Right lobe of liver (tissue), 6 donors: ENCODE results near the gene YPEL3. TPM values are rescaled to one million over a fixed set of nuclear protein-coding genes. Genes with fewer than 3 reads are reported as not detected.

ENCODE experiments used
- ATAC-seq, 4 donors: fragments of 200-7000 bp; cut with Tn5 transposase; one replicate each; pipeline ENCODE4 v1.9.1; 2020; ENCODE audit warnings: mild to moderate bottlenecking in 4 of 4, moderate library complexity in 4 of 4
- DNase-seq, 3 donors: peaks; one replicate each; pipeline ENCODE4 v3.0.0-alpha.2; 2020
- H3K27ac ChIP-seq, 3 donors: fragments of 200-600 bp; one replicate each; pipeline ENCODE4 v1.8.0; 2022
- H3K27me3 ChIP-seq, 2 donors: fragments of 200-600 bp; one replicate each; pipeline ENCODE4 v1.8.0; 2022
- H3K36me3 ChIP-seq, 4 donors: fragments of 200-600 bp; sonication (generic) in 1 of 4; one replicate each; pipeline versions ENCODE4 v1.5.1 to v1.8.0; 2017 to 2022; ENCODE audit warnings: control low read depth in 1 of 4
- H3K4me1 ChIP-seq, 4 donors: fragments of 200-600 bp; sonication (generic) in 1 of 4; one replicate each; pipeline versions ENCODE4 v1.5.1 to v1.8.0; 2017 to 2022; ENCODE audit warnings: control low read depth in 1 of 4
- H3K4me3 ChIP-seq, 3 donors: fragments of 200-600 bp; one replicate each; pipeline ENCODE4 v1.8.0; 2022
- H3K9me3 ChIP-seq, 4 donors: fragments of 200-600 bp; sonication (generic) in 1 of 4; one replicate each; pipeline versions ENCODE4 v1.5.1 to v1.8.0; 2017 to 2022; ENCODE audit warnings: control low read depth in 1 of 4
- CTCF ChIP-seq, 4 donors: fragments of 200-600 bp in 3 of 4; fragments of 450-650 bp in 1 of 4; IDR thresholded peaks; one replicate each; pipeline versions ENCODE4 v1.5.1 to v1.8.0; 2016 to 2022; ENCODE audit warnings: antibody characterized with exemption in 4 of 4, mild to moderate bottlenecking in 2 of 4
- POLR2A ChIP-seq: fragments of 450-650 bp; IDR thresholded peaks from one replicate; pipeline ENCODE4 v1.6.1; 2017; ENCODE audit warnings: antibody characterized with exemption, mild to moderate bottlenecking
- WGBS: methylation state at CpG from one replicate; pipeline ENCODE4 v1.1.6; 2018; ENCODE audit warnings: low coverage, low lambda C conversion rate; ENCODE audit not compliant: insufficient coverage; ENCODE audit errors: missing lambda C conversion rate; 5-methylcytosine and 5-hydroxymethylcytosine counted together
- intact Hi-C, 2 donors: fragments of 100-400 bp; cut with DNase I; formaldehyde crosslinking; loops; one replicate each; pipeline versions ENCODE4 v1.11.2 to v1.14.1; 2022
- total RNA-seq, 6 experiments: library from RNA; depleted of rRNA in 2 of 6; stranded (reverse); fragments of >200 nt in 2 of 6; fragmentation: NEBNext Ultra II Directional in 3 of 6; extraction: Animal tissue kit (Norgen Biotek cat#: 25700) in 3 of 6; gene quantifications; one replicate each; pipeline versions ENCODE4 v1.1.0 to v1.2.4, GENCODE V29; 2016 to 2023
- donor health status: DM: no; HTN: yes; CAD: no.
- donor health status: DM: no; HTN: no; CAD: no.
- donor health status: DM: no; HTN: no; CAD: no.
- donor health status: DM: no; HTN: yes; CAD: no.
- donor health status: DM: no; HTN: yes; CAD: no.

YPEL3 gene
- total RNA-seq, 6 experiments from 2014 or later, result 13.5 to 46.5 (median 21.9) TPM

DNA sequence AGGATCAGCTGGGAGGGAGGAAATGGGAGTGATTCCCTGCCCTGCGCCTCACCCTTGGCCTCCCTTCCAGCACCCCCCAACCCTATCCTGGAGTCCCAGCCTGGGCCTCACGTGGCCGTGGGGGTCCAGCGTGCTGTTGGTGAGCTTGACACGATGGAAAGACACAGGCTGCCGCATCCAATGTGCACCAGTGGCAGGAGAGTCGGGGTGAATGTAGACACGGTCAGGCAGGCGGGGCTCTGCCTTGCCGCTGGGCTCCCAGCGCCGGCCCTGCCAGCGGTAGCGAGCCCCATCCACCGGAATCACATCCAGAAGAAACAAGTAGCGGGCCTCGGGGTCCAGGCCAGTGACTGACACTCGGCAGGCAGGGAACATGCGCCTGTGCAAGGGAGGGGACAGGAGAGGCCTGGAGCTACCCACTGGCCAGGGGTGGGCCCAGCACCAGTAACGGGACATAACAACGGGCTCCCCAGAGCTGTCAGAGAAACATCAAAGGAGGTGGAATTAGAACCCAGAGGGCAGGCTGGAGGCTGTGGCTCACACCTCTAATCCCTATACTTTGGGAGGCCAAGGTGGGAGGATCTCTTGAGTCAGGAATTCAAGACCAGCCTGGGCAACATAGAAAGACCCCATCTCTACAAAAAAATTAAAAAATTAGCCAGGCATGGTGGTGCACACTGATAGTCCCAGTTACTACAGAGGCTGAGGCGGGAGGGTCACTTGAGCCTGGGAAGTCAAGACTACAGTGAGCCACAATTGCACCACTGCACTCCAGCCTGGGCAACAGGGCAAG is 7.0 kb downstream of the YPEL3 start:
- Histone ChIP-seq H3K27me3 (no peaks in the 10 kb centered on the region), H3K4me1 (peaks cover 0 to 22% (median 4%) of the 10 kb centered on the region in 4 donors), H3K9me3 (no peaks in the 10 kb centered on the region), H3K36me3 (peaks cover 0 to 21% (median 0%) of the 10 kb centered on the region in 4 donors), H3K27ac (no peak overlapping the region), H3K4me3 (no peak overlapping the region)
- ATAC-seq (no peak), DNase-seq (no peak)
- TF ChIP-seq CTCF (IDR thresholded peaks at IDR 0.05), result no peak
- TF ChIP-seq POLR2A, result no peak
- 88% methylated on average over 14 of the region's 22 CpGs for WGBS
- intact Hi-C loops, result no loop called here

DNA sequence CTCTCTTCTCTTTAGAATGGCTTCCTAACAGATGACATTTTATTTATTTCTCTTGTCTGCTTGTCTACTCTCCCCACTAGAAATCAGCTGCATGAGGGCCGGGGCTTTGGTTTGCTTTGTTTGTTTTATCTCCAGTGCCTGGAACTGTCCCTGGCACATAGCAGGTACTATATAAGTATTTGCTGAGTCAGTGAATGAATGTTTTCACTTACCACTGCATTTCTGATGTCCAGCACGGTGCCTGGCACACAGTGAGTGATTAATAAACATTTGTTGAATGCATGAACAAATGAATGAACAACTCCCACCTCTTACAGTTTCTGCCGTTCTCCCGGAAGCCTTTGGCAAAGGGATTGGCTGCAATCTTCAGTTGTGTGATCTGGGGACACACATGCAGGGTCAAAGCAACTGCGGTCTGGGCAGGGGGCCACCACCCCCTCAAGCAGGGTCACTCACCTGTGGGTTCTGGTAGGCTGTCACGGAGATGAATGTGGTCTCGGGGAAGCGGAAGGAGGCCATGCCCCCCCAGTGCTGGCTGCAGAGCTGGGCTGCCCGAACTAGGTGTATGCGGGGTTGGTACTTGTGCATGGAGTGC is 7.7 kb downstream of the YPEL3 start:
- no peak for ATAC-seq

GRCh38 chr16:30087181-30087898 is 8.7 kb downstream of the YPEL3 start:
- peaks cover 0 to 34% (median 3%) of the 10 kb centered on the region in 4 donors for H3K36me3 ChIP-seq
- 67% methylated on average over 5 of the region's 11 CpGs for WGBS

More for the DNA sequence above, 7.7 kb downstream of the YPEL3 start:
- WGBS, result 33% methylated on average over 4 of the region's 10 CpGs
- TF ChIP-seq CTCF (IDR thresholded peaks at IDR 0.05) (no peak), POLR2A (no peak)
- Histone ChIP-seq H3K9me3 (no peaks in the 10 kb centered on the region), H3K4me3 (no peak overlapping the region), H3K36me3 (peaks cover 0 to 24% (median 3%) of the 10 kb centered on the region in 4 donors), H3K4me1 (peaks cover 0 to 22% (median 4%) of the 10 kb centered on the region in 4 donors), H3K27me3 (no peaks in the 10 kb centered on the region), H3K27ac (no peak overlapping the region)
- no peak for DNase-seq
- intact Hi-C loops, result no loop called here

More at GRCh38 chr16:30087181-30087898, 8.7 kb downstream of the YPEL3 start:
- no peaks in the 10 kb centered on the region for H3K9me3 ChIP-seq
- no peak overlapping the region for H3K4me3 ChIP-seq
- H3K27me3 ChIP-seq, result no peaks in the 10 kb centered on the region
- intact Hi-C loops, result no loop called here
- peaks cover 0 to 16% (median 4%) of the 10 kb centered on the region in 4 donors for H3K4me1 ChIP-seq
- DNase-seq, result no peak
- H3K27ac ChIP-seq, result no peak overlapping the region
- no peak for ATAC-seq
- TF ChIP-seq POLR2A, result no peak
- TF ChIP-seq CTCF (IDR thresholded peaks at IDR 0.05), result no peak
